ENCODE results near the gene GPHN.

The GPHN gene

GRCh38 chr14:66507722-66508546 is at the start of gene GPHN:
Gene GPHN (plus strand): TSS chr14:66508147.
- DNase-seq (ENCODE audit: low spot score): peak; percentile 94

DNA sequence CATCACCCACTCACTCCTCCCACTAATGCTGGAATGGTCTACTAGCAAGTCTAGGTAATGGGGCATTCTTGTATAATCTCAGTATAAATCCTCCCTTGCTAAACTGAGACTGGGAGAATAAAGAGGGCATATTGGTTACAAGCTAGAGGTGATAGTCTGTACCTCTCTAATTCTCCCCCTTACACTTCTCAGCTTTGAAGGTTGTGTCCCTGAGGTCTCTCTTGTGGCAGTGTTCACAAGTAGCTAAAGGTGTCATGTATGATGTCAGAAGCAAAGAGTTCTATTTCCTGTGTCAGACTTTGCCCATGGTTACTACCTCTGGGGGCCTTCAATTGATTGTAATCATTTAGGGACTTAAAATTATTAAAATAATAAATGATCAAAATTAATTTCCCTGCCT is 48.3 kb upstream of the GPHN start:
- DNase-seq (ENCODE audit: low spot score): no peak

- no peak for DNase-seq (ENCODE audit: low spot score)
These were observed 43.7 kb upstream of the GPHN start for GRCh38 chr14:66464261-66464660.

- DNase-seq (ENCODE audit: low spot score): no peak
These were observed 39.1 kb upstream of the GPHN start for GRCh38 chr14:66468778-66469367.

- DNase-seq (ENCODE audit: low spot score): no peak
These were observed 36.4 kb upstream of the GPHN start for GRCh38 chr14:66471584-66471983.

DNA sequence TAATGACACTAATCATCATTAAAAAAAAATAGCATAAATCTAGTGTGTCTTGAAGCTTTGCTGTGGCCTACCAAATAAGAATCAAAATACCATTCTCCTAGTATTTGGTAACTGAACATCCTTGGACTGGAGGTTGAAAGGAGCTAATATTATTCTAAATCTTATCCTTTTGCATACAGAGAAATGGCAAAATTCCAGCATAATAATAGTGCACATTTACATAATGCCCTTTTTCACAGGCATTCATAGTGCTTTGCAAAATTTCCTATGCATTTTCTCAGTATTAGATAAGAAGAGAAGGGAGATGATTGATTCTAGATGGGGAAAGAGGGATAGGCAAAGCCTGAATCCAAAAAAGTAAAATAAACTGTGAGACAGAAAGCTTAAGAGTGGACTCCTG is 35.7 kb upstream of the GPHN start:
- no peak for DNase-seq (ENCODE audit: low spot score)

DNA sequence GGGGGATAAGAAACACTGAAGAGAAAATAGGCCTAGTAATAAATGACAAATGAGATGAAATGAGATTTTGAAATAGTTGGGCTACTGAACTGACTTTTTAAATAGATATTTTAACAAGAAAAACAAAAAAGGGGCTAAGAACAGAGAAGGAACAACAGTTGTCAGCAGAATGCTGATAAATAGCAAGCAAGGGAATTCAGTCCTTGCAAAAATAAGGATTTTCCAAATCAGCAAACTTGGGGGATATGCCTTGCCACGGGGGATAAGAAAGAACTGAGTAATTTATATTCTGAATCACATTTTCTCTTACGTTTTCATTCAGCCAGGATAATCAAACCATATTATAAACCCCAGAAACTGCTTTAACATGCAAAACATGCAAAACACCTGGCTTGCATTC is 34.7 kb upstream of the GPHN start:
- DNase-seq (ENCODE audit: low spot score): no peak

GRCh38 chr14:66476964-66477363 is 31.0 kb upstream of the GPHN start:
- no peak for DNase-seq (ENCODE audit: low spot score)

DNA sequence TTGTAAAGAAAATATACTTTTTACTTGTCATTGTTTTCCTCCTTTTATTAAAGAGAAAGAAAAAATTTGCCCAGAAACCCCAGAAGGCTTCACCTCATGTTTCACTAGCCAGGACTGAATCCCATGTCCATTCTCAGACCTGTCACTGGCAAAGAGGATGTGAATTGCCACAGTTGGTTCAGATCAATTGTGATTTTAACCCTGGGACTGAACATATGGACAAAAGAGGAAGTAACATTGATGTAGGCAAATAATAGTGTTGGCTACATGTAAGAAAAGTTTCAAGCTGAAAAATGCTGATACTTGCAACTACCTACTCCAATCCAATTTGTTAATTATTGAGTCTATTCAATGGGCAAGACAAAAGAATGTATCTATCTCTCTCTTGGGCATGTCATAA is 30.4 kb upstream of the GPHN start:
- no peak for DNase-seq (ENCODE audit: low spot score)

DNA sequence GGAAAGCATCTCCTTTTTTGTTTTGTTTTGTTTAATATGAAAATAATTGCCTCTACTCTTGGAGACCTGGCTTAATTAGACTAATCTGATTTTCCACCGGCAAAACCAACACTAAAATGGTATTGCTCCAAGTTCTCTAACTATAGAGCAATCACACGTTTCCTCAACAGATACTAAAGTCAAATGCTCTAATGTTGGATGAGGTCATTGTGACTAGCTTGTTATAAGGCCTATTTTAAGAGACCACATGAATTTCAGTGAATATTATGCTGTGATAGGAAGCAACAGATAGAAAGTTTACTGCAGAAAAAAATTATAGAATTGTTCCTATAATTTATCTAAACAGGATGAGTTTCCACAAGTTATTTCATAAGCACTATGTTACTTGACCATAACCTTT is 25.1 kb upstream of the GPHN start:
- DNase-seq (ENCODE audit: low spot score): no peak

GRCh38 chr14:66483322-66483721 is 24.6 kb upstream of the GPHN start:
- no peak for DNase-seq (ENCODE audit: low spot score)

GRCh38 chr14:66485029-66485428 is 22.9 kb upstream of the GPHN start:
- no peak for DNase-seq (ENCODE audit: low spot score)

GRCh38 chr14:66485910-66486421 is 22.0 kb upstream of the GPHN start, which contains the start of gene CCDC196:
Gene CCDC196 (plus strand): TSS chr14:66486371. CDS start chr14:66486503, 132 bp downstream.
- no peak for DNase-seq (ENCODE audit: low spot score)

- DNase-seq (ENCODE audit: low spot score): no peak
These were observed 20.8 kb upstream of the GPHN start for GRCh38 chr14:66487164-66487563.

DNA sequence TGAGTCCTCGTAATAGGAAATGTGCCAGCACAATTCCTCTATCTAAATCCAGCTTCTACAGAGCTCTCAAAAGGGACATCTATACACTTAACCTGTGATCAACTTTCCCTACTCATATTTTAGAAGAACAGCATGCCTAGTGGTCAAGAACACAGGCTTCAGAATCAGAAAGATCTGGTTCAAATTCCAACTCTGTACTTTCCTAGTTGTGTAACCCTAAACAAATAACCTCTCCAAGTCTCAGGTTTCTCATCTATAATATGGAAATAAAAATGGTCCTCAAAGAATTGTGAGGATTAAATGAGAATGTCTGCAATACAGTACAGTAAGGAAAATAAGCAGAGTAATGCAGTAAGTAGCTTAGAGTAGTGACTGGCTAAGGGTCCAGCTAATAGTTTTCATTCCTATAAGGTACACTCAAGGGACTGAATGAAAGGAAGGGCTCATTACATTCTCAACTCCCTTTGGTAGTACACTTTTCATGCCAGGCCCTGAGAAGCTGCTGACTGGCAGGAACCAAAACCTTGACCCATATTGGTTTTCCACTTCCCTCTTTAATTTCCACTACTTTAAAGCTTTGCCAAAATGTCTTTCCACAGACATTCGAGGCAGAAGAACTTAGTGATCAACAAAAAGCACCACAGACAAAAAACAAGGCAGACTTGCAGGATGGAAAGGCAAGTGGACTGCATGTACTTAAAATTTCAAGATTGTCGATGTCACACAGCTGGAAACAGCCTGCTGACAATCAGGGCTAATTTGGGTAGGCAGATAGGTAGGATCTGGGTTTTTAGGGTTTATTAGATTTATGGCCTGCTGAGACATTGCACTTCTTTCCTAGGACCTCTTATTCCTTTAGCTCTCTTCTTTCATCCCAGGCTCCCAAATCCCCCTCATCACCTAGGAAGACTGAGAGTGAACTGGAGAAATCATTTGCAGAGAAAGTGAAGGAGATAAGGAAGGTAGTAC is 17.5 kb upstream of the GPHN start:
- DNase-seq (ENCODE audit: low spot score): no peak

- no peak for DNase-seq (ENCODE audit: low spot score)
These were observed 14.2 kb upstream of the GPHN start for GRCh38 chr14:66493750-66494149.

DNA sequence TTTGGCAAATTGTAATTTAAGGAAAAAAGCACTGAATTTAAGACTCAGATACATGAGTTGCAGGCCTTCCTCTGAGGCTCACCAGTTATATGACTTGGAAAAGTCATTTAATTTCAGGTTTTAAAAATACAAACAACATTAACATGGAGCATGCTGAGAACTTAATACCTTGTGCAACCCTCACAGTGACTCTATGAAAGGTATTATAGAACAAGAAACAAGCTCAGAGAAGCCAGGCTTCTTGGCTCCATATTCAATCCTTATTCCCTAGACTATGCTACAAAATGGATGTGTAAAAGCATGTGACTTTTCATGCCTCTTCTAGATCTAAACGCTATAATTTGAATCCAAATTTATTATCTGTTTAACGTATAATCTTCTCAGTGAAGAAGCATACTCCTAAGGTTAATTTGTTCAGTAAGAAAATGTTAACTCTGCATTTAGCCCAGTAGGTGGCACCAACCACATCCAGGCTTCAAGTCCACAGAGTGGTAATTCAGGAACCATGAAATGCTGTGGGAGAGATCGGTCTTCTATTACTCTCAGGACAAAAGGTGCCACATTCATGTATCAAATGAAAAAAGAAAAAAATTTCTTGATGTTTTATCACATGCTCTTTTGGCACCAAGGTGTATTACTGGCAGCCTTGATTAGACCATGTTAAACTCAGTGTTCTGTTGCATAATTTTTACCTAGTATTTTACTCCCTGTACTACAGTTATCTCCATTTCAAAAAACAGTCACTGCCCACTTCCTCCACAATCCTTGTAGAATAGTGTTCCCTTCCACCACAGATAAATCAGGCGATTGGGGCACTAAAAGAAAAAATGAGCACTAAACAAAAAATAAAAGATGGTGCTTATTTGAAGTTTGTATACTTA is 12.5 kb upstream of the GPHN start:
- DNase-seq (ENCODE audit: low spot score): peak; percentile 66

GRCh38 chr14:66496188-66496807 is 11.6 kb upstream of the GPHN start:
- no peak for DNase-seq (ENCODE audit: low spot score)

DNA sequence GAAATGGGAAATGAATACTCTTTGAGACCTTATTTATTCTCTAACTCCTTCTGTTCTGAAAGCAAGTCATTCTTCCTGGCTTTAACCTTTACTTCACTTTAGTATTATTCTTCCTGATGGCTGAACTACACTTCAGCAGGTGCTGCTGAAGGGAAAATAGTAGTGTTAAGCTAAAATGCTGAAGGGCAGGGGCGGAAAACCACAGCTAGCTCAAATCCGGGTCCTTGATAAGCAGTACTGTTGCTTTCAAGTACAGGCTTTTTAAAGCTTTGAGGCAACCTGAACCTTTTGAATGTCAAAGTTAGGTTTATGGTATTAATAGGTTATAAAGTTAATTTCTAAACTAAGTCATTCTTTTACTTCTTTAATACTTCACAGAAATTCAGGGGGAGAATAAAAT is 11.0 kb upstream of the GPHN start:
- no peak for DNase-seq (ENCODE audit: low spot score)

DNA sequence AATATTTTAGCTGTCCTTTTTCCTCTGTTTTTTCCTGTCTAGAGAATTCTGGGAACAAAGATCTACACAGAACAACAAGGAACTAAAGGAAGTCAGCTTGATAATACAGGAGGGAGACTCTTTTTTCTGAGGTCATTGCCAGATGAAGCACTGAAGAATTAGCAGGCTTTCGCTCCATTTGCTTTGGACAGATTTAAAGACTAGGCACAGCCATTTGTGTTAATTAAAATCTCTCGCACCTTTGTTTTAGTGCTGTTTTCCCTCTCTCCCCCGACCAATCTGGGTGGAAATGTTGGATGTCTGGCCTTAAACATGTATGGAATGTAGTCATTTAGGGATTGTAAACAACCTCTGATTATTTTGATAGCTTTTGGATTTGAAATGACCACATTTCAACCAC is 9.6 kb upstream of the GPHN start:
- no peak for DNase-seq (ENCODE audit: low spot score)

DNA sequence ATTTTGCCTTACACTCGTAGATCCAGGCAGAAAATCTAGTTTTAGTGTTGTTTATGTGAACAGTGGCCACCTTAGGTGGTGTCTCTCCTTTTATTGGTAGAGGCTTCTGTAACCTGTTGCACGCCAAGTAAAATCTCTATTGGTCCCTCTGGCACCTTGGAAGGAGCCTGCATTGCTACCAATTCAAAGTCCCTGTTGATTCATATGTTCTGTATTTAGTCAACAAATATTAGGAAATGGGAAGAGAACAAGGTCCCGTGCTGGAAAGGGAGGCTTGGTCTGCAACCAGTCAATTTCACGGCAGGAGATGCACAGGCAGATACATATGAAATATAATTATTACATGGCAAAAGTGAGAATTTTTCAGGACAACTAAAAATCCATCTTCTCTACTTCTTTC is 6.4 kb upstream of the GPHN start:
- no peak for DNase-seq (ENCODE audit: low spot score)
